GM10248 (cell line): Measurements from ENCODE around the gene HBA1.
"Not testable (repeated sequence)": the region's sequence is repeated elsewhere in the genome, so short reads cannot be mapped to it uniquely, and the experiment has no call there.

ENCODE experiments used
- CTCF ChIA-PET: fragments of 300-600 bp; sonication (Branson Sonifier 250); formaldehyde crosslinking; extraction: SDS; loops from one replicate; lab custom pipeline; 2021; ENCODE audit warnings: antibody characterized with exemption; lab: Yijun Ruan, JAX
- POLR2A ChIA-PET: fragments of 350-650 bp; sonication (Branson Sonifier 250); formaldehyde crosslinking; extraction: SDS; loops from one replicate; lab custom pipeline; 2020; ENCODE audit warnings: antibody characterized with exemption; lab: Yijun Ruan, JAX
- DNase-seq: peaks from one replicate; pipeline ENCODE4 v3.0.0; 2012; ENCODE audit errors: extremely low spot score
- TF ChIP-seq, protein P1 (sequence below): IDR thresholded peaks from 2 replicates; pipeline ENCODE4 v1.5.1; 2012; ENCODE audit warnings: mild to moderate bottlenecking, low read depth; ENCODE audit errors: extremely low read depth, missing control alignments, control extremely low read depth

HBA1 gene

GRCh38 chr16:166375-167121, 9.9 kb upstream of the HBA1 start:
- CTCF ChIA-PET, result interaction anchor here (1.1 to 3.0 kb wide), 3 partner anchors 14 to 101 kb away, joined by 3 to 11 read pairs (median 8); partner anchors contain the start of gene HBQ1
- POLR2A ChIA-PET, result no interaction called here
- no peak for DNase-seq
- TF ChIP-seq, protein P1, sequence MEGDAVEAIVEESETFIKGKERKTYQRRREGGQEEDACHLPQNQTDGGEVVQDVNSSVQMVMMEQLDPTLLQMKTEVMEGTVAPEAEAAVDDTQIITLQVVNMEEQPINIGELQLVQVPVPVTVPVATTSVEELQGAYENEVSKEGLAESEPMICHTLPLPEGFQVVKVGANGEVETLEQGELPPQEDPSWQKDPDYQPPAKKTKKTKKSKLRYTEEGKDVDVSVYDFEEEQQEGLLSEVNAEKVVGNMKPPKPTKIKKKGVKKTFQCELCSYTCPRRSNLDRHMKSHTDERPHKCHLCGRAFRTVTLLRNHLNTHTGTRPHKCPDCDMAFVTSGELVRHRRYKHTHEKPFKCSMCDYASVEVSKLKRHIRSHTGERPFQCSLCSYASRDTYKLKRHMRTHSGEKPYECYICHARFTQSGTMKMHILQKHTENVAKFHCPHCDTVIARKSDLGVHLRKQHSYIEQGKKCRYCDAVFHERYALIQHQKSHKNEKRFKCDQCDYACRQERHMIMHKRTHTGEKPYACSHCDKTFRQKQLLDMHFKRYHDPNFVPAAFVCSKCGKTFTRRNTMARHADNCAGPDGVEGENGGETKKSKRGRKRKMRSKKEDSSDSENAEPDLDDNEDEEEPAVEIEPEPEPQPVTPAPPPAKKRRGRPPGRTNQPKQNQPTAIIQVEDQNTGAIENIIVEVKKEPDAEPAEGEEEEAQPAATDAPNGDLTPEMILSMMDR, result no peak

DNA sequence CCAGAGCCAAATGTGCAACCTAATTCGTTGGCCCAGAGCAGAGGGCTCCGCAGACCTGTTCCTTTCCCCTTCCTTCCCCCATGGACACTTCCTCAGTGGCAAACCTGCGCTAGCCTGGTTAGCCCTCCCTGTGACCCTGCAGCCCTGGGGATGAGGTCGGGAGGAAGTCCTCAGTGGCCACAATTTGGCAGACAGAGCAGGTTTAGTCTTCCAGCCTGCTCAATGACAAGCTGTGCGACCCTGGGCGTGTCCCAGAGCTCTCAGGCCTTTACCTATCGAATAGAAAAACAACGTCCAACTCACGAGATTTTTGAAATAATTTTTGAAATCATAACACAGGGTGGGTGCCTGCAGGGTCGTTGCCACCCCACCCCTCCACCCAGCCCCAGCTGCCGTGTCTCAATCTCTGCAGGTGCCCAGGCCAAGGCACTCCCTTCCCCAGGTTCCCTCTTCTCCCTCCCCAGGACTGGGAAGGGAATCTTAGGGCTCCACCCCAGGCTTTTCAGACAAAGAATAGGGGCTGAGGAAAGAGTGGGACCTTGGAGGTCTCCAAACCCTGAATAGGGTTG, 9.3 kb upstream of the HBA1 start:
- CTCF ChIA-PET, result interaction anchor here (1.1 to 3.0 kb wide), 3 partner anchors 13 to 102 kb away, joined by 3 to 11 read pairs (median 8); partner anchors contain the start of gene HBQ1
- no peak for DNase-seq
- POLR2A ChIA-PET, result no interaction called here
- TF ChIP-seq, protein P1, result no peak

GRCh38 chr16:168424-168823, 8.1 kb upstream of the HBA1 start:
- no peak for DNase-seq
- TF ChIP-seq, protein P1, result no peak
- CTCF ChIA-PET, result interaction anchor here (1.3 to 3.0 kb wide), 5 partner anchors 9 to 115 kb away, joined by 4 to 11 read pairs (median 8); partner anchors contain the start of genes POLR3K and SNRNP25
- POLR2A ChIA-PET, result no interaction called here

DNA sequence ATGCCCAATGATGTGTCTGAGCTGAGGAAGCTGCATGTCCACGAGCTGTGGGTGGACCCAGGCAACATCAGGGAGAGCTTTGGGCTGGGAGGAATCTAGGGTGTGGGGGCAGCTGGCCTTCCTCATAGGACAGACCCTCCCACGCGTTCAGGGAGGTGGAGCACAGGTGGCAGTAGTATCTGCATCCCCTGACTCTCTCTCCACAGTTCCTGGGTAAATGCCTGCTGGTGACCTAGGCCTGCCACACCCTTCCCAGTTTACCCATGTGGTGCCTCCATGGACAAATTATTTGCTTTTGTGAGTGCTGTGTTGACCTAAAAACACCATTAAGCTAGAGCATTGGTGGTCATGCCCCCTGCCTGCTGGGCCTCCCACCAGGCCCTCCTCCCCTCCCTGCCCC, 7.5 kb upstream of the HBA1 start:
- DNase-seq, result no peak
- POLR2A ChIA-PET, result no interaction called here
- CTCF ChIA-PET, result interaction anchor here (1.3 to 3.0 kb wide), 5 partner anchors 8 to 116 kb away, joined by 4 to 11 read pairs (median 8); partner anchors contain the start of genes POLR3K and SNRNP25
- TF ChIP-seq, protein P1, result no peak

DNA sequence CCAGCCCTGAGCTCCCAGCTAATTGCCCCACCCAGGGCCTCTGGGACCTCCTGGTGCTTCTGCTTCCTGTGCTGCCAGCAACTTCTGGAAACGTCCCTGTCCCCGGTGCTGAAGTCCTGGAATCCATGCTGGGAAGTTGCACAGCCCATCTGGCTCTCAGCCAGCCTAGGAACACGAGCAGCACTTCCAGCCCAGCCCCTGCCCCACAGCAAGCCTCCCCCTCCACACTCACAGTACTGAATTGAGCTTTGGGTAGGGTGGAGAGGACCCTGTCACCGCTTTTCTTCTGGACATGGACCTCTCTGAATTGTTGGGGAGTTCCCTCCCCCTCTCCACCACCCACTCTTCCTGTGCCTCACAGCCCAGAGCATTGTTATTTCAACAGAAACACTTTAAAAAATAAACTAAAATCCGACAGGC, 6.4 kb upstream of the HBA1 start:
- CTCF ChIA-PET, result interaction anchor here (2.5 kb wide), 1 partner anchor 63 kb away, joined by 9 read pairs; no protein-coding TSS in a partner anchor
- POLR2A ChIA-PET, DNase-seq: not testable (repeated sequence)

DNA sequence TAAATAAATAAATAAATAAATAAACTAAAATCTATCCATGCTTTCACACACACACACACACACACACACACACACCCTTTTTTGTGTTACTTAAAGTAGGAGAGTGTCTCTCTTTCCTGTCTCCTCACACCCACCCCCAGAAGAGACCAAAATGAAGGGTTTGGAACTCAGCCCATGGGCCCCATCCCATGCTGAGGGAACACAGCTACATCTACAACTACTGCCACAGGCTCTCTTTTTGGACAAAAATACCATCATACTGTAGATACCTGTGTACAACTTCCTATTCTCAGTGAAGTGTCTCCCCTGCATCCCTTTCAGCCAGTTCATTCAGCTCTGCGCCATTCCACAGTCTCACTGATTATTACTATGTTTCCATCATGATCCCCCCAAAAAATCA, 5.7 kb upstream of the HBA1 start:
- TF ChIP-seq, protein P1, result no peak
- ChIA-PET CTCF (interaction anchor here (2.0 to 2.5 kb wide), 2 partner anchors 11 to 64 kb away, joined by 4 to 9 read pairs; no protein-coding TSS in a partner anchor), POLR2A (no interaction called here)
- no peak for DNase-seq

DNA sequence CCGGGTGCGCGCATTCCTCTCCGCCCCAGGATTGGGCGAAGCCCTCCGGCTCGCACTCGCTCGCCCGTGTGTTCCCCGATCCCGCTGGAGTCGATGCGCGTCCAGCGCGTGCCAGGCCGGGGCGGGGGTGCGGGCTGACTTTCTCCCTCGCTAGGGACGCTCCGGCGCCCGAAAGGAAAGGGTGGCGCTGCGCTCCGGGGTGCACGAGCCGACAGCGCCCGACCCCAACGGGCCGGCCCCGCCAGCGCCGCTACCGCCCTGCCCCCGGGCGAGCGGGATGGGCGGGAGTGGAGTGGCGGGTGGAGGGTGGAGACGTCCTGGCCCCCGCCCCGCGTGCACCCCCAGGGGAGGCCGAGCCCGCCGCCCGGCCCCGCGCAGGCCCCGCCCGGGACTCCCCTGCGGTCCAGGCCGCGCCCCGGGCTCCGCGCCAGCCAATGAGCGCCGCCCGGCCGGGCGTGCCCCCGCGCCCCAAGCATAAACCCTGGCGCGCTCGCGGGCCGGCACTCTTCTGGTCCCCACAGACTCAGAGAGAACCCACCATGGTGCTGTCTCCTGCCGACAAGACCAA, 4.0 kb upstream of the HBA1 start, which contains the start of gene HBA2:
Gene HBA2, plus strand, starts transcription at position 503 of the 568 bp plus-strand sequence. Its CDS starts 37 bp downstream, at position 540.
- DNase-seq, POLR2A ChIA-PET: not testable (repeated sequence)
- CTCF ChIA-PET, result interaction anchor here (2.0 kb wide), 1 partner anchor 9 kb away, joined by 4 read pairs; no protein-coding TSS in a partner anchor

DNA sequence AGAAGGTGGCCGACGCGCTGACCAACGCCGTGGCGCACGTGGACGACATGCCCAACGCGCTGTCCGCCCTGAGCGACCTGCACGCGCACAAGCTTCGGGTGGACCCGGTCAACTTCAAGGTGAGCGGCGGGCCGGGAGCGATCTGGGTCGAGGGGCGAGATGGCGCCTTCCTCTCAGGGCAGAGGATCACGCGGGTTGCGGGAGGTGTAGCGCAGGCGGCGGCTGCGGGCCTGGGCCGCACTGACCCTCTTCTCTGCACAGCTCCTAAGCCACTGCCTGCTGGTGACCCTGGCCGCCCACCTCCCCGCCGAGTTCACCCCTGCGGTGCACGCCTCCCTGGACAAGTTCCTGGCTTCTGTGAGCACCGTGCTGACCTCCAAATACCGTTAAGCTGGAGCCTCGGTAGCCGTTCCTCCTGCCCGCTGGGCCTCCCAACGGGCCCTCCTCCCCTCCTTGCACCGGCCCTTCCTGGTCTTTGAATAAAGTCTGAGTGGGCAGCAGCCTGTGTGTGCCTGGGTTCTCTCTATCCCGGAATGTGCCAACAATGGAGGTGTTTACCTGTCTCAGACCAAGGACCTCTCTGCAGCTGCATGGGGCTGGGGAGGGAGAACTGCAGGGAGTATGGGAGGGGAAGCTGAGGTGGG, 3.1 kb upstream of the HBA1 start:
- DNase-seq, POLR2A ChIA-PET, CTCF ChIA-PET: not testable (repeated sequence)

GRCh38 chr16:173928-174769, 2.3 kb upstream of the HBA1 start:
- DNase-seq, POLR2A ChIA-PET: not testable (repeated sequence)
- CTCF ChIA-PET, result interaction anchor here (1.2 kb wide), 1 partner anchor 57 kb away, joined by 3 read pairs; no protein-coding TSS in a partner anchor
